ENCODE data around the gene TPM2. TPM values are rescaled to one million over a fixed set of nuclear protein-coding genes. Genes with fewer than 3 reads are reported as not detected.
A peak's percentile ranks its signal among the peaks of the same experiment; 100 is the strongest.

The TPM2 gene
- total and polyA plus RNA-seq, 4 donors: 4.2 to 31.4 (median 14.0) TPM

DNA sequence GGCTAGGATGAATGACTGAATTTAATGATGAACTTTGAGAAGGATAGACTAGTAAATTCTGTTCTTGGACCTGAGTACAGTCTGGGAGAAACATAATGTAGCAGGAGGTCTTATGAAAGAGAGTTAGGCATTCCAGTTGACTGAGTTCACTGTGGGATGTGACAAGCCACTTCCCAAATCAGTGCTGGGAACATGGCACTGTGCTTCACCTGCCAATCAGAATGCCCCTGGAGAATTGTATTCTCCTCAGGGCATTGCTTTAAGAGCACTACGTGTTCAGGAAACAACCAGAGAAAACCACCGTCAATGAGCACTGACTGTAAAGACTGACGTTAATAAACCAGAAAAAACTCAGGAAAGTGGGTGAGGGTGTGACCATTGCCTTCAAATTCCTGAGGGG lies 30.4 kb downstream of the TPM2 start (continued):
- no peak for TF ChIP-seq EGR1 (IDR thresholded peaks at IDR 0.05; ENCODE audit: low read depth in 2 of 2)

DNA sequence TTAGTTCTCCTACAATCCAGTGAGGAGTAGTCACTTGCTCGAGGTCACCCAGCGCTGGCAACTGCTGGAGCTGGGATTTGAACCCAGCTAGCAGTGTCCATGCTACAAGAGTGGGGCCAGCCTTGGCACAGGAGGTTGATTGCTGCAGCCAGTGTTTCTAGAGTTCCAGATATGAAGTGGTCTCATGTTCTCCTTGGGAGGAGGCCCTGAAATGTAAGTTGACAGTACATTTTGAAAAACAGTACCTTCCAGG lies 30.8 kb downstream of the TPM2 start:
- WGBS: under 1% methylated on average over 2 of the region's 2 CpGs
- peak overlapping the region; percentile 78 to 91 for H3K9ac ChIP-seq (ENCODE audit: low read depth in 1 of 2, low read length in 2 of 2)
- no peaks in the 10 kb centered on the region for H3K9me3 ChIP-seq (ENCODE audit: control insufficient read depth in 4 of 4, low read length in 3 of 4)
- TF ChIP-seq RAD21 (IDR thresholded peaks at IDR 0.05): no peak
- TF ChIP-seq, protein P1, sequence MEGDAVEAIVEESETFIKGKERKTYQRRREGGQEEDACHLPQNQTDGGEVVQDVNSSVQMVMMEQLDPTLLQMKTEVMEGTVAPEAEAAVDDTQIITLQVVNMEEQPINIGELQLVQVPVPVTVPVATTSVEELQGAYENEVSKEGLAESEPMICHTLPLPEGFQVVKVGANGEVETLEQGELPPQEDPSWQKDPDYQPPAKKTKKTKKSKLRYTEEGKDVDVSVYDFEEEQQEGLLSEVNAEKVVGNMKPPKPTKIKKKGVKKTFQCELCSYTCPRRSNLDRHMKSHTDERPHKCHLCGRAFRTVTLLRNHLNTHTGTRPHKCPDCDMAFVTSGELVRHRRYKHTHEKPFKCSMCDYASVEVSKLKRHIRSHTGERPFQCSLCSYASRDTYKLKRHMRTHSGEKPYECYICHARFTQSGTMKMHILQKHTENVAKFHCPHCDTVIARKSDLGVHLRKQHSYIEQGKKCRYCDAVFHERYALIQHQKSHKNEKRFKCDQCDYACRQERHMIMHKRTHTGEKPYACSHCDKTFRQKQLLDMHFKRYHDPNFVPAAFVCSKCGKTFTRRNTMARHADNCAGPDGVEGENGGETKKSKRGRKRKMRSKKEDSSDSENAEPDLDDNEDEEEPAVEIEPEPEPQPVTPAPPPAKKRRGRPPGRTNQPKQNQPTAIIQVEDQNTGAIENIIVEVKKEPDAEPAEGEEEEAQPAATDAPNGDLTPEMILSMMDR (IDR thresholded peaks at IDR 0.05; ENCODE audit: low read depth, low read length, missing input control): no peak
- TF ChIP-seq FOXA1 (IDR thresholded peaks at IDR 0.05): no peak
- TF ChIP-seq GABPA (IDR thresholded peaks at IDR 0.05 in 1 of 2, conservative IDR thresholded peaks at IDR 0.05 in 1 of 2): no peak
- no peak for TF ChIP-seq YY1 (IDR thresholded peaks at IDR 0.05)
- TF ChIP-seq HNF4G (IDR thresholded peaks at IDR 0.05): no peak
- no peak for TF ChIP-seq HNF4A (conservative IDR thresholded peaks at IDR 0.05)
- H3K27me3 ChIP-seq (ENCODE audit: control insufficient read depth in 4 of 4, insufficient read depth in 4 of 4, low read length in 3 of 4): no peaks in the 10 kb centered on the region
- peak overlapping the region; percentile 79 to 87 (median 79) for H3K4me3 ChIP-seq (ENCODE audit: low read depth in 1 of 3, low read length in 3 of 3)
- DNase-seq (ENCODE audit: low spot score): no peak
- H3K36me3 ChIP-seq (ENCODE audit: control insufficient read depth in 4 of 4, insufficient read depth in 3 of 4, low read depth in 1 of 4, low read length in 3 of 4): no peaks in the 10 kb centered on the region
- H3K4me1 ChIP-seq (ENCODE audit: control insufficient read depth in 4 of 4, insufficient read depth in 4 of 4, low read length in 3 of 4): peaks cover 2 to 24% (median 5%) of the 10 kb centered on the region in 4 donors
- H3K27ac ChIP-seq (ENCODE audit: low read depth in 1 of 2, low read length in 2 of 2): peak overlapping the region; percentile 98 to 99

DNA sequence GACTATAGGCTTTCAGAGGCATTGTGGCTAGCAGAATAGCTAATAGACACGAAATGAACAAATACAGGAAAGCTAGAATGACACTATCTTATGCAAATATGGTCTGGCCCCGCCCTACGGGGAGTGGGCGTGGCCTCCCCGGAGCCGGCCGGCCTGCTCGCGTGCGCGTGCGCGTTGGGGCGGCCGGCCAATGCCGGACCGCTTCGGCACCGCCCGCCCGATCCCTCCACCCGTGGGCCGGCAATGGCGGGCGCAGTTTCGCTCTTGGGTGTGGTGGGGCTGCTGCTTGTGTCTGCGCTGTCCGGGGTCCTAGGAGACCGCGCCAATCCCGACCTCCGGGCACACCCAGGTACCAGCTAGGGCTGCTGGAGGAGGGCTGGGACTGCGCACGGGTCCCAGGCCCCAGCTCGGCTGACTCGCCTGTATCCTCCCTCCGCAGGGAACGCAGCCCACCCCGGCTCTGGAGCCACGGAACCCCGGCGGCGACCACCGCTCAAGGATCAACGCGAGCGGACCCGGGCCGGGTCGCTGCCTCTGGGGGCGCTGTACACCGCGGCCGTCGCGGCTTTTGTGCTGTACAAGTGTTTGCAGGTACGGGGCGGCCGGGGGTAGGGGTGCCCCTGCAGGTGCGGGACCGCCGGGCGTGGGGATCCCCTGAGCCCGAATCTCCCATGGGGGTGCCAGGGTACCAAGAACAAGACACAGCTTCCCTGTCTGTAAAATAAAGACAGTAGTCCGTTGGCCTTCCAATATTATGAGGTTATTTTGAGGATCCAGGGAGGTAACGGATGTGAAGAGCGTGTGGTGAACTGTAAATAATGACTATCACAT lies 31.4 kb downstream of the TPM2 start, which contains the start of gene CCDC107:
Gene CCDC107, plus strand, starts transcription at position 156 of the 831 bp plus-strand sequence. Its CDS starts 88 bp downstream, at position 244.
- H3K27me3 ChIP-seq (ENCODE audit: control insufficient read depth in 4 of 4, insufficient read depth in 4 of 4, low read length in 3 of 4): no peaks in the 10 kb centered on the region
- H3K9me3 ChIP-seq (ENCODE audit: control insufficient read depth in 4 of 4, low read length in 3 of 4): no peaks in the 10 kb centered on the region
- peak; percentile 91 for DNase-seq (ENCODE audit: low spot score)
- no peaks in the 10 kb centered on the region for H3K36me3 ChIP-seq (ENCODE audit: control insufficient read depth in 4 of 4, insufficient read depth in 3 of 4, low read depth in 1 of 4, low read length in 3 of 4)
- WGBS: under 1% methylated on average over 67 of the region's 67 CpGs
- H3K9ac ChIP-seq (ENCODE audit: low read depth in 1 of 2, low read length in 2 of 2): peak within 1 kb of the TSS; percentile 91 to 97
- H3K4me1 ChIP-seq (ENCODE audit: control insufficient read depth in 4 of 4, insufficient read depth in 4 of 4, low read length in 3 of 4): peaks cover 2 to 24% (median 5%) of the 10 kb centered on the region in 4 donors
- peak within 1 kb of the TSS; percentile 98 to 99 for H3K27ac ChIP-seq (ENCODE audit: low read depth in 1 of 2, low read length in 2 of 2)
- peak within 1 kb of the TSS; percentile 79 to 87 (median 79) for H3K4me3 ChIP-seq (ENCODE audit: low read depth in 1 of 3, low read length in 3 of 3)
- TF ChIP-seq FOXA1 (IDR thresholded peaks at IDR 0.05) (no peak), HNF4A (conservative IDR thresholded peaks at IDR 0.05) (no peak), NR2F2 (IDR thresholded peaks at IDR 0.05) (no peak), RXRA (IDR thresholded peaks at IDR 0.05) (no peak), GABPA (IDR thresholded peaks at IDR 0.05 in 1 of 2, conservative IDR thresholded peaks at IDR 0.05 in 1 of 2) (no peak), HNF4G (IDR thresholded peaks at IDR 0.05) (no peak), FOXA2 (IDR thresholded peaks at IDR 0.05) (no peak), JUND (IDR thresholded peaks at IDR 0.05) (no peak), TAF1 (conservative IDR thresholded peaks at IDR 0.05) (peak; percentile 56), SP1 (IDR thresholded peaks at IDR 0.05) (no peak), YY1 (IDR thresholded peaks at IDR 0.05) (peak; percentile 95), EGR1 (IDR thresholded peaks at IDR 0.05; ENCODE audit: low read depth in 2 of 2) (no peak), RAD21 (IDR thresholded peaks at IDR 0.05) (peak; percentile 70 to 75)
- TF ChIP-seq, protein P2, sequence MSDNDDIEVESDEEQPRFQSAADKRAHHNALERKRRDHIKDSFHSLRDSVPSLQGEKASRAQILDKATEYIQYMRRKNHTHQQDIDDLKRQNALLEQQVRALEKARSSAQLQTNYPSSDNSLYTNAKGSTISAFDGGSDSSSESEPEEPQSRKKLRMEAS (IDR thresholded peaks at IDR 0.05): no peak
- TF ChIP-seq, protein P1 (IDR thresholded peaks at IDR 0.05; ENCODE audit: low read depth, low read length, missing input control): peak; percentile 39
- TF ChIP-seq, protein P3, sequence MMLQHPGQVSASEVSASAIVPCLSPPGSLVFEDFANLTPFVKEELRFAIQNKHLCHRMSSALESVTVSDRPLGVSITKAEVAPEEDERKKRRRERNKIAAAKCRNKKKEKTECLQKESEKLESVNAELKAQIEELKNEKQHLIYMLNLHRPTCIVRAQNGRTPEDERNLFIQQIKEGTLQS (IDR thresholded peaks at IDR 0.05): no peak
- TF ChIP-seq, protein P4, sequence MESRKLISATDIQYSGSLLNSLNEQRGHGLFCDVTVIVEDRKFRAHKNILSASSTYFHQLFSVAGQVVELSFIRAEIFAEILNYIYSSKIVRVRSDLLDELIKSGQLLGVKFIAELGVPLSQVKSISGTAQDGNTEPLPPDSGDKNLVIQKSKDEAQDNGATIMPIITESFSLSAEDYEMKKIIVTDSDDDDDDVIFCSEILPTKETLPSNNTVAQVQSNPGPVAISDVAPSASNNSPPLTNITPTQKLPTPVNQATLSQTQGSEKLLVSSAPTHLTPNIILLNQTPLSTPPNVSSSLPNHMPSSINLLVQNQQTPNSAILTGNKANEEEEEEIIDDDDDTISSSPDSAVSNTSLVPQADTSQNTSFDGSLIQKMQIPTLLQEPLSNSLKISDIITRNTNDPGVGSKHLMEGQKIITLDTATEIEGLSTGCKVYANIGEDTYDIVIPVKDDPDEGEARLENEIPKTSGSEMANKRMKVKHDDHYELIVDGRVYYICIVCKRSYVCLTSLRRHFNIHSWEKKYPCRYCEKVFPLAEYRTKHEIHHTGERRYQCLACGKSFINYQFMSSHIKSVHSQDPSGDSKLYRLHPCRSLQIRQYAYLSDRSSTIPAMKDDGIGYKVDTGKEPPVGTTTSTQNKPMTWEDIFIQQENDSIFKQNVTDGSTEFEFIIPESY (IDR thresholded peaks at IDR 0.05): no peak
- TF ChIP-seq, protein P5, sequence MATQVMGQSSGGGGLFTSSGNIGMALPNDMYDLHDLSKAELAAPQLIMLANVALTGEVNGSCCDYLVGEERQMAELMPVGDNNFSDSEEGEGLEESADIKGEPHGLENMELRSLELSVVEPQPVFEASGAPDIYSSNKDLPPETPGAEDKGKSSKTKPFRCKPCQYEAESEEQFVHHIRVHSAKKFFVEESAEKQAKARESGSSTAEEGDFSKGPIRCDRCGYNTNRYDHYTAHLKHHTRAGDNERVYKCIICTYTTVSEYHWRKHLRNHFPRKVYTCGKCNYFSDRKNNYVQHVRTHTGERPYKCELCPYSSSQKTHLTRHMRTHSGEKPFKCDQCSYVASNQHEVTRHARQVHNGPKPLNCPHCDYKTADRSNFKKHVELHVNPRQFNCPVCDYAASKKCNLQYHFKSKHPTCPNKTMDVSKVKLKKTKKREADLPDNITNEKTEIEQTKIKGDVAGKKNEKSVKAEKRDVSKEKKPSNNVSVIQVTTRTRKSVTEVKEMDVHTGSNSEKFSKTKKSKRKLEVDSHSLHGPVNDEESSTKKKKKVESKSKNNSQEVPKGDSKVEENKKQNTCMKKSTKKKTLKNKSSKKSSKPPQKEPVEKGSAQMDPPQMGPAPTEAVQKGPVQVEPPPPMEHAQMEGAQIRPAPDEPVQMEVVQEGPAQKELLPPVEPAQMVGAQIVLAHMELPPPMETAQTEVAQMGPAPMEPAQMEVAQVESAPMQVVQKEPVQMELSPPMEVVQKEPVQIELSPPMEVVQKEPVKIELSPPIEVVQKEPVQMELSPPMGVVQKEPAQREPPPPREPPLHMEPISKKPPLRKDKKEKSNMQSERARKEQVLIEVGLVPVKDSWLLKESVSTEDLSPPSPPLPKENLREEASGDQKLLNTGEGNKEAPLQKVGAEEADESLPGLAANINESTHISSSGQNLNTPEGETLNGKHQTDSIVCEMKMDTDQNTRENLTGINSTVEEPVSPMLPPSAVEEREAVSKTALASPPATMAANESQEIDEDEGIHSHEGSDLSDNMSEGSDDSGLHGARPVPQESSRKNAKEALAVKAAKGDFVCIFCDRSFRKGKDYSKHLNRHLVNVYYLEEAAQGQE (IDR thresholded peaks at IDR 0.05): peak; percentile 35
